Upper lobe of left lung (tissue), 4 donors: Measurements from ENCODE around the gene KIF3B.

ENCODE experiments used
- POLR2A ChIP-seq, 4 donors: fragments of 450-650 bp; IDR thresholded peaks; one replicate each; pipeline ENCODE4 v1.5.1; 2016 to 2017; ENCODE audit warnings: antibody characterized with exemption in 4 of 4, mild to moderate bottlenecking in 2 of 4
- POLR2AphosphoS5 ChIP-seq, 2 donors: sonication (generic); formaldehyde crosslinking; IDR thresholded peaks; one replicate each; pipeline ENCODE4 v1.5.1; 2017; ENCODE audit warnings: antibody characterized with exemption in 2 of 2

DNA sequence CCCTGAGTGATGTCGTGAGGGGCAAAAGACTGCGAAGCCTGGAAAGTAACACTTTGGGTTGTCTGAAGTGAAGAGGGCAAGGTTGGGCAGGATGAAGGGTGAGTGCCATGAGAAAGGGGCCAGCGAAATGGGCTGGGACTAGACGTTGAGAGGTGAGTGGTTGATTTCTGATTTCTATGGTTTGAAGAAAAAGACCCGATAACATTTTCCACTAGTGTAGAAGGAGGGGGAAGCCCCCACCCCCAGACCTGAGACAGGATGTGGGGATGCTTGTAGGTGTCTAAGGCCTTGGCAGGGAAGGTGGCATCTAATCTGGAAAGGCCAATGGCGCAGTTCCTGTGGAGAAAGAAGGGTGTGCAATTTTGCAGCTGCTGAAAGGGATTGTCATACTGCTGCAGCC, 25.3 kb upstream of the KIF3B start:
- TF ChIP-seq POLR2A (IDR thresholded peaks at IDR 0.05), result no peak
- TF ChIP-seq POLR2AphosphoS5 (IDR thresholded peaks at IDR 0.05), result no peak
